ENCODE data around the gene CORO1C.
"Not testable (repeated sequence)": the region's sequence is repeated elsewhere in the genome, so short reads cannot be mapped to it uniquely, and the experiment has no call there.

Gene CORO1C

DNA sequence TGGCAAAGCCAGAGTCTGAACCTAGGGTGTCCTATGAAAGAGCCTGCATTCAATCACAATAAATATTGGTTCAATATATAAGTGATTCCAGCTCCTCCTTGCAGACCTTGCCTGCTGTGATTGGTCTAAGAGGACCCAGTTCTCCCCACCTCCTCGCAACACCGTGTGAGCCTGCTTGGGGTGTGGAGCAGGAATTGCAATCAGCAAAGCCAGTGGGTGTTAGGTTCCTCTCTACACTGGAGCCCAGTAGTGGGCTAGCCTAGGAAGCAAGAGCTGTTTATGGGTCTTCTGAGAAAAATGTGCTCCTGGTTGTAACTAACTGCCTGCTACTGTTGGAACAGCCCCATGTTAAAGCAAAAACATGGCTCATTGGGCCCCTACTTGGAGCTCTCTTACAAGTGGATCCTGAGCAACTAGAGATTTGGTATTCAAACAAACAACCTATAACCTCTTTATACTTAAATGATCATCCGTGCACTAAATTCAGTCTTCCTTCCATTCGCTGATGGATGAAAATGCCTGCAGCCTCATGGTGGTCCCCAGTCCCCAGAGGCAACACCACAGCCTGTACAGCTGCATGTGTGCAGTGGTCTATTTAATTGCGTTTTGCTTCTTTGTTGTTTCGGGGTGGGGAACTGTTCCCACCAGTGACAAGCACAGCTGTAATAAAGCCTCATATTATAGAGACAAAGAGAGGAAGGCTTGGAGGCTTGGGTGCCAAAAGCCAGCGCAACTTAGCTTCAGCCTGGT is 93.9 kb downstream of the CORO1C start:
- no peak for DNase-seq (ENCODE audit: low read depth)
- TF ChIP-seq, protein P1, sequence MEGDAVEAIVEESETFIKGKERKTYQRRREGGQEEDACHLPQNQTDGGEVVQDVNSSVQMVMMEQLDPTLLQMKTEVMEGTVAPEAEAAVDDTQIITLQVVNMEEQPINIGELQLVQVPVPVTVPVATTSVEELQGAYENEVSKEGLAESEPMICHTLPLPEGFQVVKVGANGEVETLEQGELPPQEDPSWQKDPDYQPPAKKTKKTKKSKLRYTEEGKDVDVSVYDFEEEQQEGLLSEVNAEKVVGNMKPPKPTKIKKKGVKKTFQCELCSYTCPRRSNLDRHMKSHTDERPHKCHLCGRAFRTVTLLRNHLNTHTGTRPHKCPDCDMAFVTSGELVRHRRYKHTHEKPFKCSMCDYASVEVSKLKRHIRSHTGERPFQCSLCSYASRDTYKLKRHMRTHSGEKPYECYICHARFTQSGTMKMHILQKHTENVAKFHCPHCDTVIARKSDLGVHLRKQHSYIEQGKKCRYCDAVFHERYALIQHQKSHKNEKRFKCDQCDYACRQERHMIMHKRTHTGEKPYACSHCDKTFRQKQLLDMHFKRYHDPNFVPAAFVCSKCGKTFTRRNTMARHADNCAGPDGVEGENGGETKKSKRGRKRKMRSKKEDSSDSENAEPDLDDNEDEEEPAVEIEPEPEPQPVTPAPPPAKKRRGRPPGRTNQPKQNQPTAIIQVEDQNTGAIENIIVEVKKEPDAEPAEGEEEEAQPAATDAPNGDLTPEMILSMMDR (IDR thresholded peaks at IDR 0.05; ENCODE audit: control insufficient read depth, extremely low read depth, insufficient read depth), result no peak
- no peak overlapping the region for H3K4me3 ChIP-seq (ENCODE audit: low read depth, low read length)

DNA sequence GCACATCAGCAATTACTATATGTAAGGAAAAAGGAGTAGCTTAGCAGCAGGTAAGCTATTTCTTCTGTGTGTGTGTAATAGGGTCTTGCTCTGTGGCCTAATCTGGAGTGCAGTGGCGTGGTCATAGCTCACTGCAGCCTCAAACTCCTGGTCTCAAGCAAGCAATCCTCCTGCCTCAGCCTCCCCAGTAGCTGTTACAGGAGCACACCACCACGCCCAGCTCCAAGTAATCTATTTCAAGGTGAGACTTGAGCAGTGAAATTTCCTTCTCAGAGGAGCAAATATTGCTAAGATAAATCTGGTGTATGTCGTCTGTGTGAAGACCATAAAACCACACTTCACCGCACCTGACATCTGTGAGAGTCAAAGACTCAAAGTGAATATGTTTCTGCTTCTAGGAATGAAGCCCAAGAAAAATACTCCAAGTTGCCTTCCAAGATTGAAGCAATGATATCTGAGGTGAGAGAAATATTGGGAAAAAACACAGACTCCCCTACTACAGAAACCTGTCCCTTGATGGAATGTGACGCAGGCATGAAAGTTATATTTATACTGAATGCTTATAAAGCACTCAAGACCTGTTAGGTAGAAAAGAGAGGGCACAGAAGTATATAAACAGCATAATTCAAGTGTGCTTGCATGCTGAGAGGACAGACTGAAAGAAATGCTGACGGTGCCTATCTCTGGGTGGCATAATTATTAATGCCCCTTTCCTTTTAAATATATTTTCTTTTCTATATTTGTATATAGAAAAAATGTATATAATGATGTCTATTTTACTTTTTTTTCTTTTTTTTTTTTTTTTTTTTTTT is 95.1 kb downstream of the CORO1C start:
- TF ChIP-seq, protein P1 (IDR thresholded peaks at IDR 0.05; ENCODE audit: control insufficient read depth, extremely low read depth, insufficient read depth), result no peak
- no peak for DNase-seq (ENCODE audit: low read depth)
- no peak overlapping the region for H3K4me3 ChIP-seq (ENCODE audit: low read depth, low read length)

DNA sequence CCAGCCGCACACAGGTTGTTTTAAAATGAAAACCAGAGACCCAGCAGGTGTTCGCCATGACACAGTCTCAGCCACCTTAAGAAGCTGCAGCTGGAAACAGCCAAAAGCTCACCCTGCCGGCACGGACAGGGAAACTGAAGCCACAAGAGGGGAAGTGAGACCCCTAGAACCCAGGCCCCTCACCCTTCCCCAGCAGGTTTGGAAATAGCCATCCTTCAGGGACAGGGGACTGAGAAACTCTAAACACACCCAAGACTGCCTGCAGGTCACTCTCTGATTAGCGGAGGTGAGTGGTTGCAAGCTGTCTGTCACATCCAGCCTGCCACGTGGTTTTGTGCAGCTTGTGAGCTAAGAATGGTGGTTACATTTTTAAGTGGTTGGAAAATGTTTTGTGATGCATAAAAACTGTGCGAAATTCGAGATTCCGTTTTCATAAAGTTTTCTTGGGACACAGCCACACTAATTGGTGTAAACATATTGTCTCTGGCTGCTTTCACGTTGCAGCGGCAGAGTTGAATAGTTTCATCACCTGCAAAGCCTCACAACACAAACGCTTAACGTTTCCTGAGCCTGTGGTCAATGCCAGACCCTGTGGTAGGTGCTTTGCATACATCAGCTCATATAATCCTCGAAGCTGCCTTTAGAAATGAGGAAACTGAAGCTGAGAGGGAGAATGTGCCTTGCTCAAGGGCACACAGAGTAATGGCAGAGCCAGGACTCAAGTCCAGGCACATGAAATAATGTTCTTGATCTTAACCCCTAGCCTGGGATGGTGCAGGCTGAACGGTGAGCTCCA is 95.9 kb downstream of the CORO1C start:
- no peak overlapping the region for H3K4me3 ChIP-seq (ENCODE audit: low read depth, low read length)
- TF ChIP-seq, protein P1 (IDR thresholded peaks at IDR 0.05; ENCODE audit: control insufficient read depth, extremely low read depth, insufficient read depth), result no peak
- no peak for DNase-seq (ENCODE audit: low read depth)

DNA sequence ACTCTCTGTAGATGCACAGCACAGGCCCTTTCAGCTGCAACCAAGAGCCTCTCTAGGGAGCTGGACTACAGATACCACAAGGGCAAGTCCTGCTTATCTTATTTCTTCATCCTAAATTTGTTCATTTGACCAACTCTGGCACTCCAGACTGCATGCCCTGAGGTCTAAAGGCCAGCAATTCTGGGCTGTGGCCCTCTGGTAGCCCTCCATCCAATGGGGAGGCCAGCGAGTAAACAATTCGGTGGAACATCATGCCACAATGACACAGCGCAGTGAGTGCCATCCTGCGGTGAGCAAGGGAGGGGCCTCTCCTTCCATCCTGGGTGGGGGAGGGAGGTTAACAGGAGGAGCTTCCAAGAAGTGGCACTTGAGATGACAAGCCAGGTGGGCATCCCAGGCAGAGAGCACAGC is 97.0 kb downstream of the CORO1C start:
- DNase-seq (ENCODE audit: low read depth), result no peak
- H3K4me3 ChIP-seq (ENCODE audit: low read depth, low read length), result no peak overlapping the region
- TF ChIP-seq, protein P1 (IDR thresholded peaks at IDR 0.05; ENCODE audit: control insufficient read depth, extremely low read depth, insufficient read depth), result no peak

DNA sequence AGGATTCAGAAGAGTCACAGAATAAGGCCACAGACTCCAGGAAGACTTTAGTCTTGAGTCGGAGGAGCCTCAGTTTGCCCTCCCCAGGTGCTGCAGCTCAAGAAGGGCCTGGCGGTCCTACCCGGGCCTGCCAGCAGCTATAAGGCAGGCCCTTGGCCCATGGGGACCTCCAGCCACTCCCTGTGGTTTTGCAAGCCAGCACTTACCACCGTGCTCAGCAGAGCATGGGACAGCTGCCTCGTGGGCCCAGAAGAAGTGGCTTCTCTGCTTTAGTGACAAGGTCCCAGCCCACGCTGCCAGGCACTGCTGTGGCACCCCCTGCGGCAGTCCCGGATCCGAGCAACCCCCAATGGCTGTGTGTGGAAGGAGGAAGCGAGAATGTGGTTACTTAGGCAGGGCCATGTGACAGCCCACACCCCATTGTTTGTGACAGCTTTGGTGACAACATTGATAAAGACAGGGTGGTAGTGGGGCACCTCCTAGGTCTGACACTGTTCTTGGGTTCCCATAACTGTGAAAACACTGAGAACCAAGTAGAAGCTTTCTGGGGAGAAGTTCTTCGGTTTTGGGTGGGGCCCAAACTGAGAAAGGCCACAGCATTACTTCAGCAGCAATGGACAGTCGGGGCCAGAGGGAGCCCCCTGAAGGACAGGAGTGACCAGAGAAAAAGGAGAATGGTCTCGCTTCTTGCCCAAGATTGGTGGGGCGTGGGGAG is 97.6 kb downstream of the CORO1C start, which contains the start of gene SELPLG:
Gene SELPLG (minus strand): TSS at position 361 of the 715 bp plus-strand sequence. CDS start 9,587 bp downstream, outside the sequence.
- DNase-seq (ENCODE audit: low read depth), result no peak
- TF ChIP-seq, protein P1 (IDR thresholded peaks at IDR 0.05; ENCODE audit: control insufficient read depth, extremely low read depth, insufficient read depth), result no peak
- H3K4me3 ChIP-seq (ENCODE audit: low read depth, low read length), result no peak within 1 kb of the TSS

DNA sequence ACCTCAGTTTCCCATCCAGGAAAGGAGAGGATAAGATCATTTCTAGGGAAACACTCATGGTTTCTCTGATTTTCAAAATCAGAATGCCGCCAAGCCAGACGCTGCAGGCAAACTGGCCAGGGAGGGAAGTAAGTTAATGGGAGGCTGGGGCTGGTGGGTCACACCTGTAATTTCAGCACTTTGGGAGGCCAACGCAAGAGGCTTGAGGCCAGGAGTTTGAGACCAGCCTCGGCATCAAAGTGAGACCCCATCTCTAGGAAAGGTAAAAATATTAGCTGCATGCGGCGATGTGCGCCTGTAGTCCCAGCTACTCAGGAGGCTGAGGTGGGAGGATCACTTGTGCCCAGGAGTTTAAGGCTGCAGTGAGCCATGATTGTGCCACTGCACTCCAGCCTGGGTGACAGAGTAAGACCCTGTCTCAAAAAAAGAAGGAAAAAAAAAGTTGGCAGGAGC is 98.2 kb downstream of the CORO1C start:
- H3K4me3 ChIP-seq (ENCODE audit: low read depth, low read length), result no peak overlapping the region

DNA sequence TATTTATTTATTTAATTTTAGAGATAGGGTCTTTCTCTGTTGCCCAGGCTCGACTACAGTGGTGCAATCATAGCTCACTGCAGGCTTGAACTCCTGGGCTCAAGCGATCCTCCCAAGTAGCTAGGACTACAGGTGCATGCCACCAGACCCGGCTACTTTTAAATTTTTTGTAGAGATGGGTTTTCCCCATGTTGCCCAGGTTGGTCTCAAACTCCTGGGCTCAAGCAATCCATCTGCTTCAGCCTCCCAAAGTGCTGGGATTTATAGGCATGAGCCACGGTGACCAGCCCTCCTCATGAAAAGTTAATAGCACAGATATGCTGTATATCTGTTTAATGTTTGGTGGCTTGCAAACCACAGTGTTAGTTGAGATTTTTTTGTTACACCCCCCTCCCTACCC is 100.1 kb downstream of the CORO1C start:
- not testable (repeated sequence) for DNase-seq (ENCODE audit: low read depth); H3K4me3 ChIP-seq (ENCODE audit: low read depth, low read length)

More for the DNA sequence above, 98.2 kb downstream of the CORO1C start:
- no peak for DNase-seq (ENCODE audit: low read depth)
- TF ChIP-seq, protein P1 (IDR thresholded peaks at IDR 0.05; ENCODE audit: control insufficient read depth, extremely low read depth, insufficient read depth), result no peak

All from LNCaP clone FGC (cell line).